Fibroblast of gingiva (primary cell): ENCODE measurements around the gene AGO4.
"Not testable (repeated sequence)": the region's sequence is repeated elsewhere in the genome, so short reads cannot be mapped to it uniquely, and the experiment has no call there.

Experiments used
- DNase-seq: peaks from one replicate; pipeline ENCODE4 v3.0.0-alpha.2; 2011; ENCODE audit warnings: low read depth

Gene AGO4

GRCh38 chr1:35863881-35864625 lies 56.2 kb downstream of the AGO4 start:
- no peak for DNase-seq

GRCh38 chr1:35864813-35865212 lies 57.0 kb downstream of the AGO4 start:
- DNase-seq: no peak

GRCh38 chr1:35866991-35867390 lies 59.2 kb downstream of the AGO4 start:
- no peak for DNase-seq

GRCh38 chr1:35869245-35869950 lies 61.6 kb downstream of the AGO4 start:
- DNase-seq: not testable (repeated sequence)

- DNase-seq: no peak
These were observed 63.0 kb downstream of the AGO4 start for GRCh38 chr1:35870651-35871309.

- no peak for DNase-seq
These were observed 65.5 kb downstream of the AGO4 start for GRCh38 chr1:35873243-35873750.

GRCh38 chr1:35874115-35874514 lies 66.3 kb downstream of the AGO4 start:
- not testable (repeated sequence) for DNase-seq

- no peak for DNase-seq
These were observed 69.2 kb downstream of the AGO4 start for GRCh38 chr1:35876988-35877387.

- DNase-seq: no peak
These were observed 74.0 kb downstream of the AGO4 start for GRCh38 chr1:35881850-35882273.

GRCh38 chr1:35882586-35882944 lies 74.7 kb downstream of the AGO4 start:
- no peak for DNase-seq

GRCh38 chr1:35882945-35883634 lies 75.3 kb downstream of the AGO4 start, which contains the start of gene AGO1:
AGO1 (plus strand) TSS chr1:35883209; CDS start chr1:35883422, 213 bp downstream.
- peak; percentile 91 for DNase-seq

- DNase-seq: no peak
These were observed 75.9 kb downstream of the AGO4 start for GRCh38 chr1:35883635-35884101.

- DNase-seq: no peak
These were observed 77.1 kb downstream of the AGO4 start for GRCh38 chr1:35884934-35885333.

- no peak for DNase-seq
These were observed 78.2 kb downstream of the AGO4 start for GRCh38 chr1:35885961-35886558.

- DNase-seq: no peak
These were observed 79.0 kb downstream of the AGO4 start for GRCh38 chr1:35886577-35887431.

GRCh38 chr1:35887508-35887907 lies 79.7 kb downstream of the AGO4 start:
- no peak for DNase-seq

- no peak for DNase-seq
These were observed 80.4 kb downstream of the AGO4 start for GRCh38 chr1:35888255-35888654.

- DNase-seq: not testable (repeated sequence)
These were observed 81.2 kb downstream of the AGO4 start for GRCh38 chr1:35888981-35889380.

GRCh38 chr1:35893051-35893879 lies 85.4 kb downstream of the AGO4 start:
- DNase-seq: no peak

GRCh38 chr1:35894183-35894582 lies 86.4 kb downstream of the AGO4 start:
- DNase-seq: no peak
